ENCODE results near the gene HOXA3. TPM values are rescaled to one million over a fixed set of nuclear protein-coding genes. Genes with fewer than 3 reads are reported as not detected.

The HOXA3 gene
- polyA plus RNA-seq, 3 donors: not detected

- peaks cover 0 to 23% (median 17%) of the 10 kb centered on the region in 7 donors for H3K9me3 Mint-ChIP-seq
Measured at GRCh38 chr7:27106901-27107240, 45.5 kb downstream of the HOXA3 start.

GRCh38 chr7:27106181-27106900 is 46.0 kb downstream of the HOXA3 start:
- intact Hi-C loops (cut with micrococcal nuclease): no loop called here
- no peak overlapping the region for H3K27ac ChIP-seq (ENCODE audit: low read depth in 1 of 2, low read length in 2 of 2)
- H3K9me3 ChIP-seq (replicated peaks in 1 of 2; ENCODE audit: control insufficient read depth in 1 of 2, insufficient read depth in 1 of 2, low read length in 2 of 2): peaks cover 4 to 15% of the 10 kb centered on the region in 2 donors
- Mint-ChIP-seq H3K4me3 (no peak overlapping the region), H3K4me1 (peaks cover 21% of the 10 kb centered on the region), H3K9me3 (peaks cover 0 to 28% (median 20%) of the 10 kb centered on the region in 7 donors), H3K27ac (no peak overlapping the region), H3K27me3 (ENCODE audit: low read depth in 3 of 3) (peaks cover 45 to 54% (median 48%) of the 10 kb centered on the region in 3 donors), H3K36me3 (peaks cover 15 to 16% of the 10 kb centered on the region in 2 donors)
- H4K20me1 ChIP-seq (ENCODE audit: insufficient read depth, low read length): peaks cover 39% of the 10 kb centered on the region
- H3K9ac ChIP-seq (ENCODE audit: insufficient read depth, low read length, poor library complexity, severe bottlenecking): no peak overlapping the region
- TF ChIP-seq CTCF (IDR thresholded peaks at IDR 0.05): no peak
- H3K79me2 ChIP-seq (ENCODE audit: insufficient read depth, low read length): no peaks in the 10 kb centered on the region
- H3K36me3 ChIP-seq (replicated peaks in 1 of 2; ENCODE audit: control insufficient read depth in 1 of 2, insufficient read depth in 2 of 2, low read length in 2 of 2): peaks cover 0 to 3% of the 10 kb centered on the region in 2 donors
- H3K4me2 ChIP-seq (replicated peaks; ENCODE audit: extremely low read depth, low read length, poor library complexity, severe bottlenecking): no peak overlapping the region
- no peak overlapping the region for H3K4me3 ChIP-seq (replicated peaks in 1 of 3; ENCODE audit: low read depth in 2 of 3, low read length in 3 of 3)
- H3K27me3 ChIP-seq (ENCODE audit: control insufficient read depth in 2 of 2, insufficient read depth in 2 of 2, low read length in 2 of 2): peaks cover 40 to 50% of the 10 kb centered on the region in 2 donors
- peaks cover 11 to 13% of the 10 kb centered on the region in 2 donors for H3K4me1 ChIP-seq (ENCODE audit: control insufficient read depth in 1 of 2, insufficient read depth in 2 of 2, low read length in 2 of 2)
- no peak for DNase-seq
- H2AFZ ChIP-seq (ENCODE audit: insufficient read depth, low read depth, low read length, poor library complexity, severe bottlenecking): no peak overlapping the region
- WGBS (ENCODE audit: insufficient coverage): 94% methylated on average over 43 of the region's 44 CpGs

More at GRCh38 chr7:27106901-27107240, 45.5 kb downstream of the HOXA3 start:
- Histone ChIP-seq H3K27ac (ENCODE audit: low read depth in 1 of 2, low read length in 2 of 2) (no peak overlapping the region), H3K27me3 (ENCODE audit: control insufficient read depth in 2 of 2, insufficient read depth in 2 of 2, low read length in 2 of 2) (peaks cover 34 to 45% of the 10 kb centered on the region in 2 donors), H3K9ac (ENCODE audit: insufficient read depth, low read length, poor library complexity, severe bottlenecking) (no peak overlapping the region), H4K20me1 (ENCODE audit: insufficient read depth, low read length) (peaks cover 34% of the 10 kb centered on the region), H3K79me2 (ENCODE audit: insufficient read depth, low read length) (no peaks in the 10 kb centered on the region), H3K4me1 (ENCODE audit: control insufficient read depth in 1 of 2, insufficient read depth in 2 of 2, low read length in 2 of 2) (peaks cover 6 to 8% of the 10 kb centered on the region in 2 donors), H3K9me3 (replicated peaks in 1 of 2; ENCODE audit: control insufficient read depth in 1 of 2, insufficient read depth in 1 of 2, low read length in 2 of 2) (peaks cover 4 to 12% of the 10 kb centered on the region in 2 donors), H3K36me3 (replicated peaks in 1 of 2; ENCODE audit: control insufficient read depth in 1 of 2, insufficient read depth in 2 of 2, low read length in 2 of 2) (no peaks in the 10 kb centered on the region), H3K4me3 (replicated peaks in 1 of 3; ENCODE audit: low read depth in 2 of 3, low read length in 3 of 3) (no peak overlapping the region), H3K4me2 (replicated peaks; ENCODE audit: extremely low read depth, low read length, poor library complexity, severe bottlenecking) (no peak overlapping the region), H2AFZ (ENCODE audit: insufficient read depth, low read depth, low read length, poor library complexity, severe bottlenecking) (no peak overlapping the region)
- Mint-ChIP-seq H3K27me3 (ENCODE audit: low read depth in 3 of 3) (peaks cover 40 to 48% (median 43%) of the 10 kb centered on the region in 3 donors), H3K4me3 (no peak overlapping the region), H3K4me1 (peaks cover 16% of the 10 kb centered on the region), H3K36me3 (peaks cover 10 to 11% of the 10 kb centered on the region in 2 donors), H3K27ac (no peak overlapping the region)
- no peak for TF ChIP-seq CTCF (IDR thresholded peaks at IDR 0.05)
- intact Hi-C loops (cut with micrococcal nuclease): no loop called here
- WGBS (ENCODE audit: insufficient coverage): 93% methylated on average over 9 of the region's 14 CpGs
- no peak for DNase-seq

Measured in CD14-positive monocyte (primary cell).